GM13976 (cell line): ENCODE data around the gene WFDC11.

Source experiments
- DNase-seq: peaks from one replicate; pipeline ENCODE4 v3.0.0; 2012; ENCODE audit warnings: low spot score
- in situ Hi-C: fragments of 300-500 bp; cut with MboI; formaldehyde crosslinking; loops from one replicate; pipeline ENCODE4 v1.12.0; 2022; ENCODE audit warnings: low sequenced_read_pairs, mixed read lengths, inconsistent platforms; ENCODE audit not compliant: unreplicated experiment
- TF ChIP-seq, protein P1 (sequence below): IDR thresholded peaks from 2 replicates; pipeline ENCODE4 v1.5.1; 2012; ENCODE audit warnings: borderline replicate concordance, mild to moderate bottlenecking; ENCODE audit not compliant: insufficient read depth; ENCODE audit errors: extremely low read depth, missing control alignments, control extremely low read depth

Gene WFDC11

GRCh38 chr20:45621593-45621992 is 48.4 kb downstream of the WFDC11 start:
- TF ChIP-seq, protein P1, sequence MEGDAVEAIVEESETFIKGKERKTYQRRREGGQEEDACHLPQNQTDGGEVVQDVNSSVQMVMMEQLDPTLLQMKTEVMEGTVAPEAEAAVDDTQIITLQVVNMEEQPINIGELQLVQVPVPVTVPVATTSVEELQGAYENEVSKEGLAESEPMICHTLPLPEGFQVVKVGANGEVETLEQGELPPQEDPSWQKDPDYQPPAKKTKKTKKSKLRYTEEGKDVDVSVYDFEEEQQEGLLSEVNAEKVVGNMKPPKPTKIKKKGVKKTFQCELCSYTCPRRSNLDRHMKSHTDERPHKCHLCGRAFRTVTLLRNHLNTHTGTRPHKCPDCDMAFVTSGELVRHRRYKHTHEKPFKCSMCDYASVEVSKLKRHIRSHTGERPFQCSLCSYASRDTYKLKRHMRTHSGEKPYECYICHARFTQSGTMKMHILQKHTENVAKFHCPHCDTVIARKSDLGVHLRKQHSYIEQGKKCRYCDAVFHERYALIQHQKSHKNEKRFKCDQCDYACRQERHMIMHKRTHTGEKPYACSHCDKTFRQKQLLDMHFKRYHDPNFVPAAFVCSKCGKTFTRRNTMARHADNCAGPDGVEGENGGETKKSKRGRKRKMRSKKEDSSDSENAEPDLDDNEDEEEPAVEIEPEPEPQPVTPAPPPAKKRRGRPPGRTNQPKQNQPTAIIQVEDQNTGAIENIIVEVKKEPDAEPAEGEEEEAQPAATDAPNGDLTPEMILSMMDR: no peak
- no peak for DNase-seq
- in situ Hi-C loops: no loop called here

GRCh38 chr20:45617591-45617990 is 52.4 kb downstream of the WFDC11 start:
- in situ Hi-C loops: no loop called here
- no peak for DNase-seq
- TF ChIP-seq, protein P1: no peak

GRCh38 chr20:45612314-45612713 is 57.7 kb downstream of the WFDC11 start:
- in situ Hi-C loops: no loop called here
- DNase-seq: no peak
- TF ChIP-seq, protein P1: no peak

DNA sequence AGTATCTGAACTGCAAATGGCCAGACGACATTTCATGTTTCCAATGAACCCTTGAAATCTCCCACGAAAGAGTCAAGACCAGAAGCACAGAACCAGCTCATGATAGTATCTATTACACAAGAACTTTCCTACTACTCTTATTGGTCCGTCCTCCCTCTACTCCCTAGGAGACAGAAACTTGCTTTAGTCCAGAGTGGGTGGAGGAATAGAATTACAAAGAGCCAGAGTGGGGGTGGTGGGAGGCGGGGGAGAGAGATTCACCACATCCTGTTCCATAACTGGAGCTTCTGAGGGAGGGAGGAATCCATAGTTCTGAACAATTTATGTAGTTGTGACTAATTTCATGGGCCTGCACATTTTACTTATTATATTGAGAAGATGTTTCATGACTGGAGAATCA is 59.0 kb downstream of the WFDC11 start:
- DNase-seq: no peak
- in situ Hi-C loops: no loop called here
- TF ChIP-seq, protein P1: no peak

DNA sequence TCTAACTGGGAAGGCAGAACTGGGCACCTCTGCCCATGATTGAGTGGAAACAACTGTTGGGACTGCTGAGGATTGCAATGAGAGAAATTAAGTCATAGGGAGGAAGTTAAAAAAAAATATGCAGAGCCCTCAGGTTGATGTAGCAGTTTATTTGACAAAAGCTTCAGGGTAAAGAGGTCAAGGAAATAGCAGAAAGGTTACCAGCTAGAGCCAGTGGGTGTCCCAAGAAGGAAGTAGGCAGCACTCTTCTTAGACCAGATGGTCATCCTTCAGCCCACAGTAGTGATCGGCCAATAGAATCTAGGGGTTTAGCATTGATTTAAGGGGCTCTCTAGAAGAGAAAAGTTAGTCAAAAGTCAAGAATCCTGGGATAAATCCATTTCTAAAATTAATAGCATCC is 62.2 kb downstream of the WFDC11 start:
- TF ChIP-seq, protein P1: no peak

More for the DNA sequence above, 62.2 kb downstream of the WFDC11 start:
- in situ Hi-C loops: no loop called here
- no peak for DNase-seq
